ENCODE results near the gene CPED1.
"Not testable (repeated sequence)": the region's sequence is repeated elsewhere in the genome, so short reads cannot be mapped to it uniquely, and the experiment has no call there.

The CPED1 gene

GRCh38 chr7:121252523-121253235, 264.2 kb downstream of the CPED1 start:
- DNase-seq (ENCODE audit: low read depth) = not testable (repeated sequence)

GRCh38 chr7:121259826-121260225, 271.3 kb downstream of the CPED1 start:
- no peak for DNase-seq (ENCODE audit: low read depth)

GRCh38 chr7:121261207-121261884, 272.8 kb downstream of the CPED1 start:
- no peak for DNase-seq (ENCODE audit: low read depth)

- DNase-seq (ENCODE audit: low read depth) = no peak
Measured at GRCh38 chr7:121262221-121262620, 273.7 kb downstream of the CPED1 start.

- DNase-seq (ENCODE audit: low read depth) = no peak
Measured at GRCh38 chr7:121262969-121263368, 274.5 kb downstream of the CPED1 start.

- DNase-seq (ENCODE audit: low read depth) = no peak
Measured at GRCh38 chr7:121266307-121266894, 277.9 kb downstream of the CPED1 start.

GRCh38 chr7:121267612-121268011, 279.1 kb downstream of the CPED1 start:
- DNase-seq (ENCODE audit: low read depth) = no peak

- DNase-seq (ENCODE audit: low read depth) = no peak
Measured at GRCh38 chr7:121269798-121270197, 281.3 kb downstream of the CPED1 start.

- DNase-seq (ENCODE audit: low read depth) = no peak
Measured at GRCh38 chr7:121271098-121271497, 282.6 kb downstream of the CPED1 start.

GRCh38 chr7:121271916-121272315, 283.4 kb downstream of the CPED1 start:
- no peak for DNase-seq (ENCODE audit: low read depth)

- no peak for DNase-seq (ENCODE audit: low read depth)
Measured at GRCh38 chr7:121272676-121273075, 284.2 kb downstream of the CPED1 start.

- no peak for DNase-seq (ENCODE audit: low read depth)
Measured at GRCh38 chr7:121273467-121274167, 285.1 kb downstream of the CPED1 start.

GRCh38 chr7:121274467-121274866, 286.0 kb downstream of the CPED1 start:
- DNase-seq (ENCODE audit: low read depth) = no peak

- DNase-seq (ENCODE audit: low read depth) = no peak
Measured at GRCh38 chr7:121275204-121275603, 286.7 kb downstream of the CPED1 start.

- no peak for DNase-seq (ENCODE audit: low read depth)
Measured at GRCh38 chr7:121276313-121276712, 287.8 kb downstream of the CPED1 start.

- DNase-seq (ENCODE audit: low read depth) = no peak
Measured at GRCh38 chr7:121278120-121279021, 289.9 kb downstream of the CPED1 start.

- DNase-seq (ENCODE audit: low read depth) = no peak
Measured at GRCh38 chr7:121279060-121279620, 290.6 kb downstream of the CPED1 start.

- no peak for DNase-seq (ENCODE audit: low read depth)
Measured at GRCh38 chr7:121279822-121280221, 291.3 kb downstream of the CPED1 start.

- DNase-seq (ENCODE audit: low read depth) = no peak
Measured at GRCh38 chr7:121280656-121281055, 292.1 kb downstream of the CPED1 start.

- no peak for DNase-seq (ENCODE audit: low read depth)
Measured at GRCh38 chr7:121282129-121282528, 293.6 kb downstream of the CPED1 start.

GRCh38 chr7:121285066-121285667, 296.7 kb downstream of the CPED1 start:
- no peak for DNase-seq (ENCODE audit: low read depth)

Measured in T follicular helper cell (primary cell).